GM10266 (cell line): ENCODE data around the gene AP1S3.

Experiments
- DNase-seq: peaks from one replicate; pipeline ENCODE4 v3.0.0; 2012; ENCODE audit errors: extremely low spot score
- CTCF ChIP-seq: IDR thresholded peaks from 2 replicates; pipeline ENCODE4 v1.5.1; 2012; ENCODE audit warnings: mild to moderate bottlenecking, low read depth; ENCODE audit not compliant: control insufficient read depth, insufficient read depth; ENCODE audit errors: missing control alignments

The AP1S3 gene

GRCh38 chr2:223786943-223787342 lies 50.4 kb downstream of the AP1S3 start:
- DNase-seq = no peak
- TF ChIP-seq CTCF = no peak

- TF ChIP-seq CTCF = no peak
- no peak for DNase-seq
Observed at GRCh38 chr2:223786236-223786635, 51.1 kb downstream of the AP1S3 start.

GRCh38 chr2:223784221-223784772 lies 53.1 kb downstream of the AP1S3 start:
- no peak for DNase-seq
- no peak for TF ChIP-seq CTCF

GRCh38 chr2:223782629-223783028 lies 54.8 kb downstream of the AP1S3 start:
- DNase-seq = no peak
- no peak for TF ChIP-seq CTCF

- no peak for DNase-seq
- no peak for TF ChIP-seq CTCF
Observed at GRCh38 chr2:223781560-223781959, 55.8 kb downstream of the AP1S3 start.

- peak; percentile 35 for TF ChIP-seq CTCF
- DNase-seq = peak; percentile 52
Observed at GRCh38 chr2:223779877-223780276, 57.5 kb downstream of the AP1S3 start.

GRCh38 chr2:223774193-223774592 lies 63.2 kb downstream of the AP1S3 start:
- no peak for TF ChIP-seq CTCF
- DNase-seq = no peak
